Astrocyte of the spinal cord (primary cell): ENCODE results near the gene EIF1B.

Experiments used
- DNase-seq: peaks from one replicate; pipeline ENCODE4 v3.0.0; 2011; ENCODE audit warnings: low read depth, low spot score
- H3K4me3 ChIP-seq: 2 replicates; pipeline ENCODE4 v1.5.1; 2011; ENCODE audit warnings: low read depth, mild to moderate bottlenecking, low read length, moderate library complexity
- CTCF ChIP-seq: IDR thresholded peaks from 2 replicates; pipeline ENCODE4 v1.5.1; 2012; ENCODE audit warnings: low read depth, mild to moderate bottlenecking, low read length, inconsistent platforms
- in situ Hi-C: cut with HindIII; loops from 2 replicates; pipeline ENCODE4 v1.10.0; 2017; ENCODE audit warnings: low sequenced_read_pairs

Gene EIF1B

DNA sequence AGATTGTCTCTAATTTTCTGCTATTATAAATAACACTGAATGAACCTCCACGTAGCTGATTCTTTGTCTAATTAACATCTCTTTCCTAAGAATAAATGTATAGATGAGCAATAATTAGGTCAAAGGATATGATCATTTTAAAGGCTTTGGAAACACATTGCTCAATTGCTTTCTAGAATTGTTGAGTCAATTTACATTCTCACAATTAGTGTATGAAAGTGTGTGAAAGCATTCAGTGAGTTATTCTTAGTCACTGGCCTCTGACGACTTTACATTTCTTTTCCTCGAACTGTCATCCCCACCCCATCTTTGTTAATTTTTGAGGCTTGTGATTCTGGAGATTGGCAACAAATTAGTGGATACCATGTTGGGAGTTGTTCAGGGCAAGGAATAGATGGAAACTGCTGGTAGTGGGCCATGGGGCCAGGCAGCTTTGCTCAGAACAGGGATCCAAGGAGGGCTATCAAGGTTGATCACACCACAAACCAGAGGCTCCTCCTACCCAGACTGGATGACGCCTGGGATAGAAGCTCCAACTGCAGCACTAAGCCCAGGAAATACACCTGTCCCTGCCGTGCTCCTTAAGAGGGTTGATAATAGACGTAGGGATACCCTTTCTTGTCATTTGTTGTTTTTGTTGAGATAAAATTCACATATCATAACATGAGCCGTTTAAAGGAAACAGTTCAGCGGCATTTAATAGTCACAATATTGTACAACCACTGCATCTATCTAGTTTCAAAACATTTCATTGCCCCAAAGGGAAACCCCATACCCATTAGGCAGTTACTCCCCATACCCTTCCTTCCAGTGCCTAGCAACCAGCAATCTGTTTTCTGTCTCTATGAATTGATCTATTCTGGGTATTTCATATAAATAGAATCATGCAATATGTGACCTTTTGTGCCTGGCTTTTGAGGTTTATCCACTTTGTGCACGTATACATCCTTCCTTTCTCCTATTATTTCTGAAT, 27.9 kb downstream of the EIF1B start:
- DNase-seq, result no peak
- in situ Hi-C loops, result no loop called here
- no peak for TF ChIP-seq CTCF
- no peak overlapping the region for H3K4me3 ChIP-seq

- TF ChIP-seq CTCF, result no peak
- in situ Hi-C loops, result no loop called here
These were observed 30.4 kb downstream of the EIF1B start for GRCh38 chr3:40339871-40340270.

GRCh38 chr3:40340541-40341170, 31.1 kb downstream of the EIF1B start:
- H3K4me3 ChIP-seq, result no peak overlapping the region
- TF ChIP-seq CTCF, result no peak
- in situ Hi-C loops, result no loop called here
- DNase-seq, result no peak

More at GRCh38 chr3:40339871-40340270, 30.4 kb downstream of the EIF1B start:
- H3K4me3 ChIP-seq, result no peak overlapping the region
- no peak for DNase-seq

GRCh38 chr3:40341671-40342070, 32.2 kb downstream of the EIF1B start:
- TF ChIP-seq CTCF, result no peak
- in situ Hi-C loops, result no loop called here
- no peak for DNase-seq
- no peak overlapping the region for H3K4me3 ChIP-seq

- TF ChIP-seq CTCF, result no peak
- in situ Hi-C loops, result no loop called here
- no peak overlapping the region for H3K4me3 ChIP-seq
- DNase-seq, result no peak
These were observed 41.0 kb downstream of the EIF1B start for GRCh38 chr3:40350529-40350928.

GRCh38 chr3:40355410-40355809, 45.9 kb downstream of the EIF1B start:
- in situ Hi-C loops, result no loop called here
- DNase-seq, result no peak
- TF ChIP-seq CTCF, result no peak
- no peak overlapping the region for H3K4me3 ChIP-seq
